22Rv1 (cell line): Measurements from ENCODE around the gene UNC79.

Source experiments
- CTCF ChIP-seq: fragments of 450-650 bp; IDR thresholded peaks from 2 replicates; pipeline ENCODE4 v1.5.1; 2017; ENCODE audit warnings: mild to moderate bottlenecking
- ZFX ChIP-seq: fragments of 450-650 bp; IDR thresholded peaks from 2 replicates; pipeline ENCODE4 v1.6.1; 2017; ENCODE audit warnings: antibody characterized with exemption, borderline replicate concordance

DNA sequence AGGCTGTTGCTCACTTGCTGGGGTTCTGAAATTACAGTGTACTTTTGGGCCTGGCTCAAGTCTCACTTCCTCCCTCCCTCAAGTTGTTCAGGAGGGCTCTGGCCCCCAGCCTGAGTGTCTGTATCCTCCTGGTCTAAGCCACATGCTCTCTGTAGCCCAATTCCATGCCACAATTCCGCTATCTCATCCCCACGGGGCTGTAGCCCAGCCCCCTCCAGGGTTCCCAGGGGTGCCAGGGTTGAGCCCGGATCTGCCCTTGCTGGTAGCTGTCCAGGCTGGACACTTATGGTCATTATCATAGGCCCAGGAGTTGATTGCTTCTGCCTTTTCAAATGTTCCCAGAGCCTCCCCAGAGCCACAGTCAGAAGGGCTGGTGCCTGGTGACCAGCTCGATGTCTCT is 292.3 kb downstream of the UNC79 start:
- TF ChIP-seq CTCF = no peak
- TF ChIP-seq ZFX = no peak
